ENCODE measurements around the gene DTNBP1. TPM values are rescaled to one million over a fixed set of nuclear protein-coding genes. Genes with fewer than 3 reads are reported as not detected.

The DTNBP1 gene
- total and polyA plus RNA-seq, 2 donors (not counting 3 experiments of a cell fraction or from before 2014, with no cell fraction given) = 24.3 to 28.9 TPM

DNA sequence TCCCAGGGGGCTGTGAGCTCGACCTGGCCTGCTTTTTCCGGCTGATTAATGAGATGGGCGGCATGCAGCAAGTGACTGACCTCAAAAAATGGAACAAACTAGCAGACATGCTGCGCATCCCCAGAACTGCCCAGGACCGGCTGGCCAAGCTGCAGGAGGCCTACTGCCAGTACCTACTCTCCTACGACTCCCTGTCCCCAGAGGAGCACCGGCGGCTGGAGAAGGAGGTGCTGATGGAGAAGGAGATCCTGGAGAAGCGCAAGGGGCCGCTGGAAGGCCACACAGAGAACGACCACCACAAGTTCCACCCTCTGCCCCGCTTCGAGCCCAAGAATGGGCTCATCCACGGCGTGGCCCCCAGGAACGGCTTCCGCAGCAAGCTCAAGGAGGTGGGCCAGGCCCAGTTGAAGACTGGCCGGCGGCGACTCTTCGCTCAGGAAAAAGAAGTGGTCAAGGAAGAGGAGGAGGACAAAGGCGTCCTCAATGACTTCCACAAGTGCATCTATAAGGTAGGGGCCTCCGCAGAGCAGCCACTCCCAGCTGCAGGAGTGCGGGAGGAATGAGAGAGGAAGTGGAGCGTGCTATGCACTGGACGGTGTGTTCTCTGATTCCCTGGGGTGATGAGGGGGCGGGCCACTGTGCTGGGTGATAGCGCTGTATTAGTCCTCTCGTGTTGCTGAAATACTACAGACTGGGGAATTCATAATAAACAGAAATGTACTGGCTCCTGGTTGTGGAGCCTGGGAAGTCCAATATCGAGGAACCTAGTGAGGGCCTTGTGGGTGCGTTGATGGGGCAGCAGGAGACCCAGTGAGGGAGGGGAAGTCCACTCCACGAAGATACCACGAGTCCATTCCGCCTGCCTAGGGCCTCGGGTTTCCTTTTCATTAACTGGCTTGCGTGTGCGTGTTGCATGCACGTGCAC is 161.7 kb downstream of the DTNBP1 start:
- Histone ChIP-seq H4K20me1 (replicated peaks; ENCODE audit: control insufficient read depth, extremely low read depth, insufficient read depth, low read length) (no peaks in the 10 kb centered on the region), H3K4me3 (replicated peaks in 1 of 3; ENCODE audit: insufficient read depth in 1 of 3, low read depth in 1 of 3, low read length in 3 of 3) (no peak overlapping the region), H3K4me2 (ENCODE audit: insufficient read depth, low read length) (no peak overlapping the region), H3K9me3 (replicated peaks; ENCODE audit: control insufficient read depth, insufficient read depth, low read length) (no peaks in the 10 kb centered on the region), H3K79me2 (ENCODE audit: control insufficient read depth, insufficient read depth, low read length) (no peaks in the 10 kb centered on the region), H3K9ac (replicated peaks; ENCODE audit: extremely low read depth, insufficient read depth, low read length) (no peak overlapping the region), H3K27ac (ENCODE audit: insufficient read depth, low read depth, low read length) (no peak overlapping the region), H2AFZ (ENCODE audit: low read depth, low read length) (no peak overlapping the region), H3K4me1 (ENCODE audit: control insufficient read depth, extremely low read depth, insufficient read depth, low read length) (peaks cover 11% of the 10 kb centered on the region), H3K36me3 (ENCODE audit: control insufficient read depth in 2 of 2, extremely low read depth in 1 of 2, insufficient read depth in 2 of 2, low read length in 2 of 2) (peaks cover 2 to 6% of the 10 kb centered on the region in 2 experiments), H3K9me1 (replicated peaks; ENCODE audit: control insufficient read depth, extremely low read depth, insufficient read depth, low read length) (no peaks in the 10 kb centered on the region), H3K27me3 (ENCODE audit: control insufficient read depth in 2 of 2, insufficient read depth in 2 of 2, low read length in 2 of 2) (no peaks in the 10 kb centered on the region)
- FAIRE-seq (no peak), DNase-seq (ENCODE audit: low read depth, low spot score) (no peak)
- POLR2A ChIA-PET = no interaction called here
- dilution Hi-C loops (cut with MboI; ENCODE audit: extremely low pct_ligation_motif_present, low sequenced_read_pairs) (no loop called here), intact Hi-C loops (cut with micrococcal nuclease) (loop anchor here (5.0 kb wide), 1 partner anchor 51 kb away; no protein-coding TSS in a partner anchor)
- CTCF ChIA-PET = interaction anchor here (0.8 to 1.0 kb wide), 2 partner anchors 20 to 122 kb away, joined by 3 read pairs; no protein-coding TSS in a partner anchor
- BruUV-seq (replicated peaks) = no TSS peak
- TF ChIP-seq EZH2 (IDR thresholded peaks at IDR 0.05; ENCODE audit: borderline replicate concordance, low read depth, low read length, severe bottlenecking) = no peak
- TF ChIP-seq FOS (IDR thresholded peaks at IDR 0.05; ENCODE audit: borderline replicate concordance, insufficient read depth, low read length) = no peak
- TF ChIP-seq, protein P1, sequence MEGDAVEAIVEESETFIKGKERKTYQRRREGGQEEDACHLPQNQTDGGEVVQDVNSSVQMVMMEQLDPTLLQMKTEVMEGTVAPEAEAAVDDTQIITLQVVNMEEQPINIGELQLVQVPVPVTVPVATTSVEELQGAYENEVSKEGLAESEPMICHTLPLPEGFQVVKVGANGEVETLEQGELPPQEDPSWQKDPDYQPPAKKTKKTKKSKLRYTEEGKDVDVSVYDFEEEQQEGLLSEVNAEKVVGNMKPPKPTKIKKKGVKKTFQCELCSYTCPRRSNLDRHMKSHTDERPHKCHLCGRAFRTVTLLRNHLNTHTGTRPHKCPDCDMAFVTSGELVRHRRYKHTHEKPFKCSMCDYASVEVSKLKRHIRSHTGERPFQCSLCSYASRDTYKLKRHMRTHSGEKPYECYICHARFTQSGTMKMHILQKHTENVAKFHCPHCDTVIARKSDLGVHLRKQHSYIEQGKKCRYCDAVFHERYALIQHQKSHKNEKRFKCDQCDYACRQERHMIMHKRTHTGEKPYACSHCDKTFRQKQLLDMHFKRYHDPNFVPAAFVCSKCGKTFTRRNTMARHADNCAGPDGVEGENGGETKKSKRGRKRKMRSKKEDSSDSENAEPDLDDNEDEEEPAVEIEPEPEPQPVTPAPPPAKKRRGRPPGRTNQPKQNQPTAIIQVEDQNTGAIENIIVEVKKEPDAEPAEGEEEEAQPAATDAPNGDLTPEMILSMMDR (IDR thresholded peaks at IDR 0.05; ENCODE audit: extremely low read depth in 1 of 2, insufficient read depth in 1 of 2, low read depth in 1 of 2, low read length in 2 of 2) = no peak
- TF ChIP-seq JUN (IDR thresholded peaks at IDR 0.05; ENCODE audit: borderline replicate concordance, insufficient read depth, insufficient read length, low read depth) = no peak
- no peak for TF ChIP-seq GATA2 (IDR thresholded peaks at IDR 0.05; ENCODE audit: insufficient read depth, insufficient read length, low read depth, low read length)
- no peak for TF ChIP-seq POLR2AphosphoS5 (IDR thresholded peaks at IDR 0.05; ENCODE audit: insufficient read depth, low read depth, low read length)
- TF ChIP-seq, protein P2, sequence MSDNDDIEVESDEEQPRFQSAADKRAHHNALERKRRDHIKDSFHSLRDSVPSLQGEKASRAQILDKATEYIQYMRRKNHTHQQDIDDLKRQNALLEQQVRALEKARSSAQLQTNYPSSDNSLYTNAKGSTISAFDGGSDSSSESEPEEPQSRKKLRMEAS (IDR thresholded peaks at IDR 0.05; ENCODE audit: insufficient read depth, insufficient read length) = no peak
